Adrenal gland (tissue), 12 donors: ENCODE data around the gene SERPINA3. TPM values are rescaled to one million over a fixed set of nuclear protein-coding genes. Genes with fewer than 3 reads are reported as not detected.

ENCODE experiments used
- DNase-seq, 7 donors: peaks; one replicate each; pipeline ENCODE4 v3.0.0-alpha.2; 2019 to 2020
- H3K27ac ChIP-seq, 5 donors: fragments of 200-600 bp; sonication (generic) in 4 of 5; 1 replicate in 3 of 5; 2 replicates in 2 of 5; pipeline versions ENCODE4 v1.5.1 to v1.8.0; 2016 to 2020; ENCODE audit warnings: mild to moderate bottlenecking in 1 of 5
- H3K27me3 ChIP-seq: fragments of 200-600 bp; 2 replicates; pipeline ENCODE4 v1.8.0; 2021
- H3K36me3 ChIP-seq, 2 donors: fragments of 200-600 bp; replicated peaks in 1 of 2; 1 replicate in 1 of 2; 2 replicates in 1 of 2; pipeline versions ENCODE4 v1.5.1 to v1.8.0; 2018 to 2022
- H3K4me1 ChIP-seq, 2 donors: fragments of 200-600 bp; replicated peaks in 1 of 2; 1 replicate in 1 of 2; 2 replicates in 1 of 2; pipeline versions ENCODE4 v1.5.1 to v1.8.0; 2018 to 2021
- H3K4me3 ChIP-seq, 4 donors: fragments of 200-600 bp; sonication (generic) in 3 of 4; one replicate each; pipeline ENCODE4 v1.5.1; 2016 to 2018
- H3K9me3 ChIP-seq, 3 donors: fragments of 200-600 bp; sonication (generic) in 1 of 3; replicated peaks in 1 of 3; 1 replicate in 2 of 3; 2 replicates in 1 of 3; pipeline versions ENCODE4 v1.5.1 to v1.8.0; 2016 to 2021
- POLR2A ChIP-seq, 2 donors: fragments of 450-650 bp; IDR thresholded peaks; one replicate each; pipeline ENCODE4 v1.6.1; 2017; ENCODE audit warnings: antibody characterized with exemption in 2 of 2, mild to moderate bottlenecking in 2 of 2, moderate library complexity in 1 of 2
- WGBS, 4 donors: extraction: QIAGEN DNeasy Blood & Tissue Kit in 2 of 4; methylation state at CpG; one replicate each; pipeline versions ENCODE4 v1.1.5 to v1.1.7; 2013 to 2017; 5-methylcytosine and 5-hydroxymethylcytosine counted together
- intact Hi-C, 2 donors: fragments of 100-400 bp; cut with DNase I; formaldehyde crosslinking; loops; one replicate each; pipeline versions ENCODE4 v1.14.1 to v1.15.0; 2022 to 2023
- polyA plus RNA-seq, 3 donors: library from polyadenylated mRNA; stranded (reverse); fragments of 200-250 nt in 2 of 3; fragments of 350-450 nt in 1 of 3; fragmentation: Illumina TruSeq in 1 of 3; extraction: RNeasy Lipid Tissue Mini Kit (QIAGEN cat#74804) in 1 of 3; gene quantifications; one replicate each; pipeline ENCODE4 v1.2.3, GENCODE V29; 2013 to 2014
- total RNA-seq, 9 donors: library from RNA; depleted of rRNA in 4 of 9; stranded (reverse); fragments of >200 nt in 4 of 9; fragments of 120-200 nt in 1 of 9; fragmentation: NEBNext Ultra II Directional in 1 of 9; extraction: Animal tissue kit (Norgen Biotek cat#: 25700) in 1 of 9; gene quantifications; one replicate each; pipeline versions ENCODE4 v1.1.0 to v1.2.4, GENCODE V29; 2013 to 2023
- TF ChIP-seq, protein P1 (sequence below), 6 experiments: fragments of 450-650 bp in 4 of 6; fragments of 200-600 bp in 2 of 6; sonication (generic) in 1 of 6; IDR thresholded peaks; 1 replicate in 5 of 6; 2 replicates in 1 of 6; pipeline versions ENCODE4 v1.5.1 to v1.8.0; 2016 to 2021; ENCODE audit warnings: antibody characterized with exemption in 6 of 6, mild to moderate bottlenecking in 2 of 6, moderate library complexity in 1 of 6
- donor health status: healthy with polysubstance abuse.
- donor health status: Bipolar disorder and iron deficiency.
- donor health status: DM: yes; HTN: yes; CAD: no.
- donor health status: DM: no; HTN: no; CAD: no.
- donor health status: DM: no; HTN: no; CAD: no.
- donor health status: DM: yes; HTN: yes; CAD: no.

SERPINA3 gene
- total and polyA plus RNA-seq, 12 donors = 2.5 to 245 (median 34.0) TPM

DNA sequence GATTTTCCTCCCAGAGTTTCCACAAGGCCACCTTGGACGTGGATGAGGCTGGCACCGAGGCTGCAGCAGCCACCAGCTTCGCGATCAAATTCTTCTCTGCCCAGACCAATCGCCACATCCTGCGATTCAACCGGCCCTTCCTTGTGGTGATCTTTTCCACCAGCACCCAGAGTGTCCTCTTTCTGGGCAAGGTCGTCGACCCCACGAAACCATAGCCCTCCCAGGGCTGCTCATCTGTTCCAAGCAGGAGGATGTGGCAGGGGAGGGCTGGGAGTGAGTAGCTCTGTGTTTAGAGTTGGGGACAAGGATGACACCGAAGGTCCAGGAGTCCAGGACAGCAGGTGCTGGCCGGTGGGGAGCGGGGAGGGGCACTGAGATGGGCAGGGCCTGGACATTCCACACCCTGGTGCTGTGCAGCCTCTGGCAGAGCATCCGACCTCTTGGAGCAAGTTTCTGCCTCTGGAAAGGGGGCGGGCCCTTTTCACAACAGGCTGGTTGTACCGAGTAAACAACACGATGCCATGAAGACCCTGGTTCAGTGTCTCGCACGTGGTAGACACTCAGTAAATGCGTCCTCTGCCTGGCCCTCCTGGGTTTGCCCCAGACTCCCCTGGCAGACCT lies 42.7 kb upstream of the SERPINA3 start:
- no peaks in the 10 kb centered on the region for H3K9me3 ChIP-seq
- no peaks in the 10 kb centered on the region for H3K27me3 ChIP-seq
- H3K36me3 ChIP-seq = no peaks in the 10 kb centered on the region
- H3K4me1 ChIP-seq = no peaks in the 10 kb centered on the region
- TF ChIP-seq POLR2A (IDR thresholded peaks at IDR 0.05) = no peak
- TF ChIP-seq, protein P1, sequence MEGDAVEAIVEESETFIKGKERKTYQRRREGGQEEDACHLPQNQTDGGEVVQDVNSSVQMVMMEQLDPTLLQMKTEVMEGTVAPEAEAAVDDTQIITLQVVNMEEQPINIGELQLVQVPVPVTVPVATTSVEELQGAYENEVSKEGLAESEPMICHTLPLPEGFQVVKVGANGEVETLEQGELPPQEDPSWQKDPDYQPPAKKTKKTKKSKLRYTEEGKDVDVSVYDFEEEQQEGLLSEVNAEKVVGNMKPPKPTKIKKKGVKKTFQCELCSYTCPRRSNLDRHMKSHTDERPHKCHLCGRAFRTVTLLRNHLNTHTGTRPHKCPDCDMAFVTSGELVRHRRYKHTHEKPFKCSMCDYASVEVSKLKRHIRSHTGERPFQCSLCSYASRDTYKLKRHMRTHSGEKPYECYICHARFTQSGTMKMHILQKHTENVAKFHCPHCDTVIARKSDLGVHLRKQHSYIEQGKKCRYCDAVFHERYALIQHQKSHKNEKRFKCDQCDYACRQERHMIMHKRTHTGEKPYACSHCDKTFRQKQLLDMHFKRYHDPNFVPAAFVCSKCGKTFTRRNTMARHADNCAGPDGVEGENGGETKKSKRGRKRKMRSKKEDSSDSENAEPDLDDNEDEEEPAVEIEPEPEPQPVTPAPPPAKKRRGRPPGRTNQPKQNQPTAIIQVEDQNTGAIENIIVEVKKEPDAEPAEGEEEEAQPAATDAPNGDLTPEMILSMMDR (IDR thresholded peaks at IDR 0.05) = no peak
- H3K27ac ChIP-seq = no peak overlapping the region
- peak in 1 of 7 donors; percentile 44 for DNase-seq
- intact Hi-C loops = no loop called here
- 84 to 90% (median 89%) methylated on average over 20 of the region's 20 CpGs for WGBS, 4 donors
- H3K4me3 ChIP-seq = no peak overlapping the region

DNA sequence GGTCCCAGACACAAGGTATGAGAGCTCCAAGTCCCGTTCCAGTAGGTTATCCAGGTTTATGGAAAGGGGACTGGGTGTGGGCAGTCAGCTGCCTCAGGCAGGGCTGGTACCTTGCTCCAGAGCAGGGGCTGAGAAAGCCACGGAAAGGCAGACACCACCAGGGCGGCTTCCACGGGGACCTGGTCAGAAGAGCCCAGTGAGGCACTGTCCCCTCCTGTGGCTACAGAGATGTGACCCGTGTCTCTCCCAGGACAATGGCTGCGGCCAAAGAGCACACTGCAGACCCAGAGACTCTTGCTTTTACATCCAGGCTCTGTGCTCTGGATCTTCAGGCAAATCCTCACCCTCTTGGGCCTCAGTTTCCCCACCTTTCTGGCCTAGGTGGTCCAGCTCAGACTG lies 42.2 kb upstream of the SERPINA3 start:
- no peak for TF ChIP-seq POLR2A (IDR thresholded peaks at IDR 0.05)
- TF ChIP-seq, protein P1 (IDR thresholded peaks at IDR 0.05) = no peak
- no peak for DNase-seq
- WGBS, 4 donors = 89 to 100% (median 93%) methylated on average over 2 to 6 of the region's 6 CpGs
- no peaks in the 10 kb centered on the region for H3K36me3 ChIP-seq
- H3K4me1 ChIP-seq = no peaks in the 10 kb centered on the region
- no peaks in the 10 kb centered on the region for H3K27me3 ChIP-seq
- intact Hi-C loops = no loop called here
- H3K27ac ChIP-seq = no peak overlapping the region
- no peak overlapping the region for H3K4me3 ChIP-seq
- no peaks in the 10 kb centered on the region for H3K9me3 ChIP-seq

DNA sequence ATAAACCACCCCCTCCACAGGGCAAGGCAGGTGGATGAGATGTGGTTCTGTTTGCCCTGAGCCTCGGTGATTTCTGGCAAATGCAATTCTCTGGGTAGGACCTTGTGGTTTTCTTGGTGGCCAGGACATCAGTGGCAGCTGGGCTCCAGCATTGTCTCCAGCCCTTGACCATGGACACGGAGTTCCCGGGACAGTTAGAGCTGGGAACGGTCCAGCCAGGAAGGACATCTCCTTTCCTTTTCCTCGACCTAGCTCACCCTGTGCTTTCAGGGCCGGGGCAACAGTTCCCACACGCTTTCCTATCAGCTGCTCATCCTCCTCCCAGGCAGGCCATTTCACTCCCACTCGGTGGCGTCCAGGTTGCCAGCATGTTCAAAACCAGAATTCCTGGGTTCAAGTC lies 41.8 kb upstream of the SERPINA3 start:
- TF ChIP-seq, protein P1 (IDR thresholded peaks at IDR 0.05) = no peak
- TF ChIP-seq POLR2A (IDR thresholded peaks at IDR 0.05) = no peak
- Histone ChIP-seq H3K4me1 (no peaks in the 10 kb centered on the region), H3K27ac (no peak overlapping the region), H3K36me3 (no peaks in the 10 kb centered on the region), H3K9me3 (no peaks in the 10 kb centered on the region), H3K27me3 (no peaks in the 10 kb centered on the region), H3K4me3 (no peak overlapping the region)
- peak in 1 of 7 donors; percentile 35 for DNase-seq
- 79 to 83% (median 80%) methylated on average over 9 of the region's 9 CpGs for WGBS, 4 donors
- intact Hi-C loops = no loop called here

DNA sequence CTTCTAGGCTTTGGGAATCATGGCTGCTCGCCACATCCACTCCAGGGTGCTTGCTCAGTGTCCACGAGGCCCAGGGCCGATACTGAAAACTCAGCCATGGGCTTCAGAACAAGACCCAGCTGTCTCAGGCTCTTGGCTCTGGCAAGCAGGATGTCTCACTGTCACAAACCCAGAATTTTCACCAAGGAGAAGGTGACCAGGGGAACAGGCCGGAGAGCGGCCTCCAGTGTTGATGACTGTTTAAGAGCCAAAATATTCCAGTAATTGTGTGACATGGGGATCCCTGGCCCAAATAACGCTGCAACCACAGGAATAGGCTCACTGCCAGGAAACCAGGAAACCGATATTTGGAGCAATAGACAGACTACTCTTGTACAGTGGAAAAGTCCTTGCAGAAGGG lies 40.8 kb upstream of the SERPINA3 start:
- Histone ChIP-seq H3K4me1 (no peaks in the 10 kb centered on the region), H3K4me3 (no peak overlapping the region), H3K9me3 (no peaks in the 10 kb centered on the region), H3K27me3 (no peaks in the 10 kb centered on the region), H3K36me3 (no peaks in the 10 kb centered on the region), H3K27ac (peak overlapping the region in 2 of 5 donors; percentile 41 to 72)
- intact Hi-C loops = no loop called here
- peak in 1 of 7 donors; percentile 53 for DNase-seq
- 58 to 68% (median 65%) methylated on average over 7 of the region's 7 CpGs for WGBS, 4 donors
- no peak for TF ChIP-seq POLR2A (IDR thresholded peaks at IDR 0.05)
- TF ChIP-seq, protein P1 (IDR thresholded peaks at IDR 0.05) = no peak
